LHCN-M2 (cell line): Measurements from ENCODE around the gene PSD4. TPM values are rescaled to one million over a fixed set of nuclear protein-coding genes. Genes with fewer than 3 reads are reported as not detected.

Experiments
- DNase-seq: peaks from one replicate; pipeline ENCODE4 v3.0.0-alpha.2; 2012; ENCODE audit warnings: low read depth
- total RNA-seq: library from RNA; depleted of rRNA; stranded (reverse); fragments of >200 nt; gene quantifications from 2 replicates; pipeline ENCODE4 v1.2.3, GENCODE V29; 2014

Gene PSD4
- total RNA-seq, 1 experiment from 2014 or later, result 1.0 TPM

DNA sequence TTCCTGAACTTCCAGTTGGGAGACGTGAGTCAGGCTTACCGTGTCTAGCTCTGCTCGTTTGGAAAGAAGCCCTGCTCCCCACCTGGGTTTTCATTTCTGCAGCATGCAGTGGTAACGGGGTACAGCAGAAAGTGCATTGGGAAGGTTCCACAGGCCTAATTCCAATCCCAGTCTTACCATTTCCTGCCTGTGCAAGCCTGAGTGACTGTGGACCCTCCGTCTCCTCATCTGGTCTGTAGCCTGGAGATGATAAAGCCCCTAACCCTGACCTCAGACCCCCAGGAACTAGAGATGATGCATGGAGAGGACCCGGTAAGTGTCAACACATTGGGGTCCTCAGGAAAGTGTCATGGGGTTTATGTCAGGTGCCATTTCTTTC lies 5.8 kb upstream of the PSD4 start:
- DNase-seq, result no peak

DNA sequence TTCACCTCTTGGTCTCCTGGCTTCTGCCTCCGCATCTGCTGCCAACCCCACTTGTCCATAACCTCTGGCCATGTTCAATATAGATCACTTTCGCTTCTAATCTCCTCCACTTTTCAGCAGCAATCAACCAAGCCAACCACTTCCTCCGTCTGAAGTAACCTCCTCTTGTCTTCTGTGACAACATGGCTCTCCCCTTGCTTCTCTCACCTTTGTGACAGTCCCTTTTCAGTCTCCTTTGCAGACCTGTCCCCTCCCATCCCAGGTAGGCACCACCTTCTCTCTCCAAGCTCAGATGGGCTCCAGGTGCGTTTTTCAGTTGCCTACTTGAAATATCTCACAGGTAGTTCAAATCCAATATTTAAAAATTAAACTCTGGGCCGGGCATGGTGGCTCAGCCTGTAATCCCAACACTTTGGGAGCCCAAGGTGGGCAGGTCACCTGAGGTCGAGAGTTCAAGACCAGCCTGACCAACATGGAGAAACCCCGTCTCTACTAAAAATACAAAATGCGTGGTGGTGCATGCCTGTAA lies 4.7 kb upstream of the PSD4 start:
- no peak for DNase-seq

DNA sequence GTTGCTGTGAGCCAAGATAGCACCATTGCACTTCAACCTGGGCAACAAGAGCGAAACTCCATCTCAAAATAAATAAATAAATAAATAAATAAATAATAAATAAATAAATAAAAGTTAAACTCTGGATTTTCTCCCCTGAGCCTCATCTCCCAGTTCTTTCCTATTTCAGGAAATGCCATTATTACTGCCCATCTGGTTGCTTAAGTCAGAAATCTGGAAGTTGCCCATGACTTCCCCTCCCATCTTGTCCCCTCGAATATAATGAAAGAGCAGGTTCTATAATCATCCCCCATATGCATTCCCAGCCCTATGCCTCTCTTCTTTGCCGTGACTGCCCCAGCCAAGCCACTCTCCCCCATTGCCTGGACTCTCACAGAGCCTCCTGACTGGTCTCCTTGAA lies 4.2 kb upstream of the PSD4 start:
- no peak for DNase-seq

DNA sequence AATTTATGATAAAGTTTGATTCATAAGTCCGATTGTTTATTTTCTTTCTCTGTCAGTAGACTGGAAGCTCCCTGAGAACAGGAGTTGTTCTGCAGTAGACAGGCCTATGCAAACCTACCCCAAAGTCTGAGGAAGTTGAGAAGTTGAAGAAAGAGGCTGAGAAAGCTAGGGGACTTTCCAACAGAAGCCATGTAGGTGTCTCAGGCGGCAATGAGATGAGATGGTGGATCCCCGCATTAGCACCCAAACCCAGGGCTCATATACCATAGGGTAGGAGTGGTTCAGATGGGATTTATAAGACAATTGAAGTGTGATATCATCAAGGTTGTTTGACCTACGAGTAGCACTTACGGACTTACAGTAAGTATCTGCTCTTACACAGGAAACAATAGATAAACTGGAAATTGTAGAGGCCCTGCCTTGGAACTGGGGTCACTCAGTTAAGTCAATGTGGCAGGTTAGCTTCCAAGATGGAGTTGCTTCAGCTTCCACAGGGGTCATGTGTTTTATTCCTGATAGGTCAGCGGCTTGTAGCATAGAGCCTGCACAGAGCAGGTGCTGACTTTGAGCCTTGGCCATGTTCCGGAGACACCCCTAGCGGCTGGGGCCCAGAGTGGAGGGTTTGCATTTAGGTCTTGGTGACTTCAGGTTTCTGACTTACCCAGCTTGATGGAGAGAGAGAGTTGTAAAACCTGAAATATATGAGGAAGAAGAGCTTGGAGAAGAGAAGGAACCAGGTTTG lies 2.3 kb upstream of the PSD4 start:
- DNase-seq, result no peak

DNA sequence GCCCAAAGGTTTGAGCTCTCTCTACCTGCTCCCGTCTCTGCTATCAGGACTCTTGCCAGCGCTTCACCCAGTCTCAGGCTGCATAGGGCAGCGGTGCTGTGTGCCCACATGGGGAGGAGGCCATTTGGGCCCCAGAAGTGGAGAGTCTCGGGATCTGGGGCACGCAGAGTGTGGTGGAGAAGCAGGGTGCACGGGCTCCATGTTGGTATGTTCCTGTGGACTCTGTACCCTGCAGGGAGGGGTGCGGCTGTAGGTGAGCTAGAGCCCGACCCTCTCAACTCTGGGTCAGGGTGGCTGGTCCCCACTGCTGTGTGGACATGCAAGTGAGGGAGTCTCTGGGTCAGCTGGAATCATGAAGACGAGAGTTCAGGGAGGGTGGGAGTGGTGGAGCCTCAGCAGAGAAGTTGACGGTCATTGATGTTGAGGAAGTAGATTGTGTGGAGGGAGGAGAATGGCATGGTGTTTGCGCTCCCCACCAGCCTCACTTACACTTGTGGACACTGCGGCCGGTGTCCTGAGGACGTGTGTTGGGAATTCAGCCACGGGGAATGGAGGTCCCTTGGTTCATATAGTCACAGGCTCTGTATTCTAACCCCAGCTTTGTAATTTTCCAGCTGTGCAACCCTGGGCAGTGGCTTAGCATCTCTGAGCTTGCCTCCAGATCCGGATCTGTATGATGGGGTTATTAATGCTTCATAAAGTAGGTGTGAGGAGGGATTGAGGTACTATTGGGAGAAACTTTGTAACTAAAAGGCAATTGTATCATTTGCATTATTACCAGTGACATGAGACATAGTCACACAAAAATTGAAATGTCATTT lies 840 bp upstream of the PSD4 start:
- DNase-seq, result no peak

DNA sequence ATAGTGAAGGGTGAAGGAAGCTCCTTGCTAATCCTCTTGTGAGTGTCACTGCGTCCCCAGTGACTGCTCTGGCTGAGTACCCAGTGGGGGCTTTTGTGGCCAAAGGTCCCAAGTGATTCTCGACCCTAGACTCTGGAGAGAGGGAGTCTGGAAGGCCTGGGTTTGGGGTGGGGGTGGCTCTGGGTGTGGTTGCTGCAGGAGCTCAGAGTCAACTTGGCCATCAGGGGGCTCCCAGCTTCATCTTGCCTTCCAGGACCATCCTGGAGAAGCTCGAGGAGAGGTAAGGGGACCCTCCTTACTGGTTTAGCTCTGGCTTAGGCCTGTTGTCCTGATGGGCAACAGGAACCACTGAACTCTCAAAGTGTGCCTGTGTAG lies 592 bp downstream of the PSD4 start:
- no peak for DNase-seq

DNA sequence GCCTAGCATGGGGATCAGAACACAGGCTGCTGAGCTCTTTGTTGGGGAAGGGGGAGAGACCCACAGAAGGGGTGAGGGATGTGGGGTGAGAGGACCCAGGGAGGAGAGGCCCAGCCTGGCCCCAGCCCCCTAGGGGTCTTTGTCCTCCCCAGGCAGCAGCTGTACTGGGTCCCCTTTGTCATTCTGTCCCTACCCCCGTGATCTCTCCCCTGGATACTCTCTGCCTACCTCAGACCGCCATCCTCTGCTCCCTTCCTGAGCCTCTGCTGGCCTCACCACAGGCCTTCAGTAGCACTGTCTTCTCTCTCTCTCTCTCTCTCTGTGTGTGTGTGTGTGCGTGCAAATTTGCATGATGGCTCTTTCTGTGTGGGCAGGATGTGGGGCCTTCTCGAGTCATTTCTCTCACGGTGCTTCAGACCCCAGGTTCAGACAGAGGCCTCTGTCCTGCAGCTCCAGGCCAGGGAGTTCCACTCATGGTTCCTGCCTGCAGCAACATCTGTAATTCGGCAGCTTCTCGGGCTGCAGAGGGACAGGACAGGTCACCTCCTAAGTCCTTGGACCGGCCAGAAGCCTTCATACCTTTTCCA lies 1.4 kb downstream of the PSD4 start:
- DNase-seq, result no peak

DNA sequence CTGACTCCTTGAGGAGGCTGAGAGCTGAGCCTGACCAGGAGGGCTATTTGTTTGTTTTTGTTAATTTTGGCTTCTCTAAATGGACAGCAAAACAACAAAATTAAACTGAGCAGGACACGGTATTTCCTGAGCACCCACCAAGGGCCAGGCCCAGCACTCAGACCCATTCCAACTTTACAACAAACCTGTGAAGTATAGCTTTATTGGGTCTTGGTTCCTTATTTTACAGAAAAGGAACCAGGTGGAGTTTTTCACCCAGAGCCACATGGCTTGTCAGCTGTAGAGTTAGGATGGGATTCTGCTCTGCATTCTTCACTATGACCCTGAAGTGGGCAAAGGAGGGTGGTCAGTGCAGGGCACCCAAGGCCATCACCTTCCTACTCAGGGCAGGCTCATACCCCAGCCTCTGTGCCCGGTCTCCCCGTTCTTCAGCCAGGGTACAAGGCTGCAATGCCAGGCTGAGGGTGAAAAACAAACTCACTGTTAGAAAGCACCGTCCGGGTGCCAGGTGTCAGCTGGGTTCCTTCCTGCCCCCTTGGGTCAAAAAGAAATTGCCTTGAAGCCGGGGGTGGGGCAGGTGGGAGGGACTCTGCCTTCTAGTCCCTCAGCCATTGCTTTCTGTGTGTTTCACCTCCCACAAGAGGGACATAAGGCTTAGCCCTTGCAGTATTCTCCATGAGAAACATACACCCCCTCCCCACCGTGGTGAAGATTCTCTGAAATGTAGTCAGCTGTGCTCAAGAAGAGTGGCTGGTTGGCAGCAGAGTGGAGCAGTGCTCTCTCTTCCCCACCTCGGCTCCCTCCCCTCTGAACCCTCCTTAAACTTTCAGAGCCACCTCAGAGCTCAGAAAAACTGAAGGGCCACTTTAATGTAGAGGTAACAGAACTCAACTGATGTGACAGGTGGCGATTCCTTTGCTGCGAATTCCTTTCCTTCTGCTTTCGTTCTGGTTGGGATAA lies 2.2 kb downstream of the PSD4 start:
- no peak for DNase-seq

DNA sequence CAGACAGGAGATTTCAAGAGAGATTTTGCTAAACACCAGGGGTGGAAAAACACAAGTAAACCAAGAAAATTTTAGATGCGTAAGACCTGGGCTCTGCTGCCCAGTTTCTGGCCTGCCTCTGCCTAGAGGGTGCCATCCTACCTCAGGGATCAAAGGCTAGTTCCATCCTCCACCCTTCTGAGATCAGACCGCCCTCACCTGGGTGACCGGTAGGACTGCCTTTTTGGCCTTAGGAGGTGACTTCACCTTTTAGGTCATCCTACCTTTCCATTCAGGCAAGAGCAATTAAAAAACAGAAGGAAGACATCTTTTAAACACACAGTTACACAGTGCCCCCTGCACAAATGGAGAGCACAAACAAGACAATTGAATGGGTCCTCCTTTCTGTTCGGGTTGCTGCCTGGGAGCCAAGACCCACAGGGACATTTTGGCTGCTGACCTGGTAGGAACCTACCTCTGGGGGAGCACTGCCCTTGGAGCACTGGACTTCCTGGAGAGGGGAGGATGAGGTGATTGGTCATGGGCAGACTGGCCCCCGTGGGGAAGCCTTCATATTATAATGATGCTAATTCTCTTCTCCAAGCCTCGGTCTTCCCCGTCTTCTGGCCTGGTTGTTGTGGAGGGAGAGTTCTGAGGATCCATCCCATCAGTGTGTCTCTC lies 3.1 kb downstream of the PSD4 start:
- no peak for DNase-seq

DNA sequence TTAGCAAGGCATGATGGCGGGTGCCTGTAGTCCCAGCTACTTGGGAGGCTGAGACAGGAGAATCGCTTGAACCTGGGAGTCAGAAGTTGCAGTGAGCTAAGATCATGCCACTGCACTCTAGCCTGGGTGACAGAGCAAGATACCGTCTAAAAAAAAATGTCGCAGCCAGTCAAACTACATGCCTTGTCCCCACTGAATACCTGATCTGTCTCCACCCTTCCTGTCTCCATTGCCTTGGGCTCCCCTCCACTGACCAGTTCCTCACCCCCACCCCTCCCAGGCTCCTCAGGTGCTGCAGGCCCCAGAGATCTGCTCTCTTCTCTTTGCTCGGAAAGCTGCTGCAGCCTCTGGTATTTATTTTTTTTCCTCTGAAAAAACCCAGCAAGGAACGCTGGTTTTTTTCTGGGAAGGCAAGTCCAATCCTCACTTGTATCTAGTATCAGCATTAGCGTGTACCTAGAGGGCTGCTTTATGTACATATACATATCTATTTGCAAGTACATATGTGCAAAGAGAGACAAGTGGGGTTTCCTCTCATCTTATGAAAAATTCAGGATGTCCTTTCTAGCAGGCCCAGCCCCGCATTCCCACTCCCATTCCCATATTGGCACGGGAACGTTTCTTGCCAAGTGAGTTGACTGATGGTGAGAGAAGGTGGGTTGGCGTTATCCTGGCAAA lies 4.4 kb downstream of the PSD4 start:
- DNase-seq, result no peak

DNA sequence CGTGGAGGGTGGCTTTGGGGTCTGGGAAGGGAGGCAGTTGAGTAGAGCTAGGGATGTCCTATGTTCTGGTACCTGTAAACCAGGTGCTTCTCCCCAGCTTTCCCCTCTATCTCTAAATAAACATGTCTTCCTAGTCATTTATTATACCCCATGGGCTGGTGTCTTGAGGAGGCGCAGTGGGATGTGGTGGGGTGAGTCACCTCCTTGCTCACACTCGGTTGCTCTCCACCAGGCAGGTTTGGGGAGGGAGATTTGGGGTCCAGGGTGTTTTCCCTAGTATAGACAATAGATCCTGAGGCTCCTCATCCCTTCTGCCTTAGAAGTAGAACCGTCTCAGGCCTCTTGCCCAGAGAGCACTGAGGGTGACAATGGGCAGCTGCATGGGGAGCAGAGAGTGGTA lies 5.1 kb downstream of the PSD4 start:
- DNase-seq, result no peak

DNA sequence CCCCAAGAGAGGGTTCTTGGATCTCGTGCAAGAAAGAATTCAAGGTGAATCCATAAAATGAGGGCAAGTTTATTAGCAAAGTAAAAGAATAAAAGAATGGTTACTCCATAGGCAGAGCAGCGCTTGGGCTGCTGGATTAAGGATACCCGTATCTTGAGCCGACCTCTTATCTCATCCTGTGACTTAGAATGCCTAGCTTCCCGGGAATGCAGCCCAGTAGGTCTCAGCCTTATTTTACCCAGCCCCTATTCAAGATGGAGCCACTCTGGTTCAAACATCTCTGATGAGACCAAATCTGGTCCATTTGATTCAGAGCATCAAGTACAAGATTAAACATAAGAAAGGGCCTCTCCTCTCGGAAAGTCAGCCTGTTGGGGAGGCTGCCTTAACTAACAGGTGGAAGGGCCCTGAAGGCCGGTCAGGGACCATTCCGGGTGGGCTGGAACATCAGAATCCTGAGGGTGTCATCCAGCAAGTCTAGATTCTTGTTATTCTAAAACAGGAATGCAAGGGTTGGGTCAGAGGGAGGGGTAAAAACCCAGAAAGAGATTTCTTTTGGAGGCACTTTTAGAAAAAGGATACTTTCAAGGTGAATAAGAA lies 5.8 kb downstream of the PSD4 start:
- DNase-seq, result no peak

DNA sequence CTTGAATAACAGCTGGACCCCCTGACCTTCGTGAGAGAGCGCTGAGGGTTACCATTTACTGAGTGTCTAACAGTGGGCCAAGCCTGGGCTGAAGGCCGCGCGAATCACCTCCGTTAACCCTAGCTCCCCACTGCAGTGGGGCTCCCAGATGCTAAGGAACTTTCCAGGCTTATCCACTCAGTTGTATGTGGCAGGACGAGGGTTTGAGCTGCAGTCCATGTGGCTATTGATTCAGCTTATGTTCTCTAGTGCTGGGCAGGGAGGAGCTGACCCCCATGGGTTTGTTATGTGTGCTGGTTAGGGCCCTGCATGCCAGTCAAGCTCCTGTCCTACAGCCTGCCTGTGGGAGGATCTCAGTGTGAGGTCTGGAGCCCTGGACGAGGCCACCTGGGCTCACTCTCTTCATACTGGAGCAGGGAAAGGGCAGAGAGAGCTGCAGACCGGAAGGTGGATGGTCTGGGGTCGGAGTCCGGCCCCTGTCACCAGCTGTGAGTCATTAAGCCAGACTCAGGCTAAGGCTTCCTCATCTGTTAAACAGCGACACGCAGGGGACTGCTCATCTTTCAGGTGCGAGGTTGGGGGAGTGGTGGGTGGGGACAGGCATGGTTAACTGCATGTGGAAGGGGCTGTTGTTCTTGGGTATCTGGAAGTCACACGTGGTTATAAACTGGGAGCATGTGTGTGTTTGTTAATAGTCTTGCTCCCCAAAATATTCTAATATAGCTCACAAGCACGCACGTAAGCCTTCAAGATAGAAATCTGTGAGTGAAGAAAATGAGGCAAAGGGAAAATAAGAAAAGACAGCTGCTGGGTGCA lies 6.6 kb downstream of the PSD4 start:
- DNase-seq, result no peak

DNA sequence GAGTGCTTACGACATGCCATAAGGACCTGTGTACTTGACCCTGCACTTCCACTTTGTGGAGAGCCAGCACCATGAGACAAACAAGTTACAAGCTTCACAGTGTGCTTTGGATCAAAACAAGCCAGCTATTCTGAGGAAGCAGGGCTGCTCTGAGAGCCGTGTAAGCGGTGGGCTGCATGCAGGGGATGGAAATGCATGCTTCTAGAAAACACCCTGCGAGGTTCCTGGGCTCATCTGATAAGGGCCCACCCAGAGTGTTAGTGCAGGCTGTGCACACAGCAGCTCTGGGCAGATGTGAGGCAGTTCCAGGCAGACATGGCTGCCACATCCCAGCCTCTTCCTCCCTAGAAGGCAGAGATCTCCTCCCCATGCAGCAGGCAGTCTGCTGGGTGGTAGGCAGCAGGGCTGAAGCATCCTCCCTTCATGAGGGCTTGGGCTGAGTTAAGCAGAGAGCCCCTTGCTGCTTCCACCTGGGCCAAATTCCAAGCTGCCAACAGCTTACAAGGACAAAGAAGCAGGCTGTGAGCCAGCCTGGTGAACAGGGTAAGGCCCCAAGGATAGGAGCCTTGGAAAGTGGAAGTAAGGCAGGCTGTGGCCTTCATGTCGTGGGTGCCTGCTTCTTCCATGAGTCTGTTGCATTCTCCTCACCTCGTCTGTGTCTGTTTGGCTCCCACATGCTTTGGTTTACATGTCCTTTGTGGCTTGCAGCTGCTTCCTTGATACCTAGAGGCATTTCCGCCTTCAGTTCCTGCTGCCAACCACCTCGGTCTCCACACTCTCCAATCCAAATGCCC lies 7.7 kb downstream of the PSD4 start:
- no peak for DNase-seq

DNA sequence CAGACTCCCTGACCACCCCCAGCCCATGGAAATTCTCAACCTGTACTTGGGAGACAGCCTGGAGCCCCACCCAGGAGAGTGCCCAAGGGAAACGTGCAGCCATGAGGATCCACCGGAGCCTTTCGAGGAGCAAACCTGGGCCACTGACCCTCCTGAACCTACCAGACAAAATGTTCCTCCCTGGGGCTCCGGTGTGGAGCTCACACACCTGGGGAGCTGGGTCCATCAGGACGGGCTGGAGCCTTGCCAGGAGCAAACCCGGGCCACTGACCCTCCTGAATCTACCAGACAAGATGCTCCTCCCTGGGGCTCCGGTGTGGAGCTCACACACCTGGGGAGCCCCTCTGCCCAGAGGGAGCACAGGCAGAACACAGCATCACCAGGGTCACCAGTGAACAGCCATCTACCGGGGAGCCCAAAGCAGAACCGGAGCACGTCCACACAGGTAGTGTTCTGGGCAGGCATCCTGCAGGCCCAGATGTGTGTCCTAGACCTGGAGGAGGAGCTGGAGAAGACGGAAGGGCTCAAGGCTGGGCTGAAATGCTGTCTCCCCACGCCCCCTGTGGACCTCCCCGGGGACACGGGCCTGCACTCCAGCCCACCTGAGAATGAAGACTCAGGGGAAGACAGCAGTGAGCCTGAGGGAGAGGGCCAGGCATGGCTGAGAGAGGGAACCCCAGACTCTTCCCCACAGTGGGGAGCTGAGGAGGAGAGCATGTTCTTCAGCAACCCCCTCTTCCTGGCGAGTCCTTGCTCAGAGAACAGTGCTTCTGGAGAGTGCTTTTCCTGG lies 8.9 kb downstream of the PSD4 start:
- no peak for DNase-seq

DNA sequence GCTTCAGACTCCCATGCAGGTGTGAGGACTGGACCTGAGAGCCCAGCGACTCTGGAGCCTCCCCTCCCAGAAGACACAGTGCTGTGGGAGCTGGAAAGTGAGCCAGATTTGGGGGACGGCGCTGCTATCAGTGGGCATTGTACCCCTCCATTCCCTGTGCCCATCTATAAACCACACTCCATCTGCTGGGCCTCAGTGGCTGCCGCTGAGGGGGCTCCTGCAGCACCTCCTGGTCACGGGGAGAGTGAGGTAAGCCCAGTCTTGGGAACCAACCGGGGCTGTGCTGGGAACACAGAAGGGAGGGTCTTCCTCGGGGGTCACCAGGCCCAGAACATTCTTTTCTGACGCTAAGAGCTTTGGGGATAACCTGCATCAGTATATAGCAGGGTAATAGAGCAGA lies 9.5 kb downstream of the PSD4 start:
- no peak for DNase-seq

DNA sequence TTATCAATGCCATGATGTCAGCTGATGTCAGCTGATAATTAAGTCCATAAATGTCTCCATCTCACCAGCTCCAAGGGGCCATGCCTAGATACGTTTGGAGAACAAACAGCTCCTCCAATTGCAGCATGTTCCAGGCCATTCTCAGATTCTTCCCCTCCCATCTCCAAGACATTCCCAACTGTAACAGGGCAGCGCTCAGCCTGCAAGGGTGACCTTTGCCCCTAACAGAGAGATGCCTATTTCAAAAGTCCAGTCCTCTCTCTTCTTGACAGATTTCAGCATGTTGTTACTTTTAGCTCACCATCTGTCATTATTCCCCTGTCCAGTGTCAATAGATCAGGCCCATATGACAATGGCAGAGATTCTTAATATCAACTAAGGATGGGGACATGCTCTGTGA lies 9.9 kb downstream of the PSD4 start:
- no peak for DNase-seq
